T-helper 17 cell (primary cell): ENCODE data around the gene GSG1. TPM values are rescaled to one million over a fixed set of nuclear protein-coding genes. Genes with fewer than 3 reads are reported as not detected.
A peak's percentile ranks its signal among the peaks of the same experiment; 100 is the strongest.

Experiments
- ATAC-seq: fragments of 150-1000 bp; cut with Tn5 transposase; 2 replicates; pipeline ENCODE4 v1.10.0; 2021; ENCODE audit warnings: mild to moderate bottlenecking, moderate library complexity
- DNase-seq, 3 donors: peaks; one replicate each; pipeline versions ENCODE4 v3.0.0 to v3.0.0-alpha.2; 2020 to 2021
- H3K9me3 ChIP-seq: one replicate; pipeline ENCODE4 v1.7.0; 2013; ENCODE audit warnings: low read length, mild to moderate bottlenecking; ENCODE audit not compliant: control insufficient read depth, poor library complexity, severe bottlenecking
- H3K27ac Mint-ChIP-seq: one replicate; pipeline ENCODE4 v1.8.0; 2022; ENCODE audit warnings: mild to moderate bottlenecking, moderate library complexity, mixed read lengths
- H3K27me3 Mint-ChIP-seq: one replicate; pipeline ENCODE4 v1.8.0; 2022; ENCODE audit warnings: mixed read lengths
- H3K36me3 Mint-ChIP-seq: one replicate; pipeline ENCODE4 v1.8.0; 2022; ENCODE audit warnings: low read depth, mixed read lengths
- H3K4me1 Mint-ChIP-seq: one replicate; pipeline ENCODE4 v1.8.0; 2022; ENCODE audit warnings: mild to moderate bottlenecking, mixed read lengths
- H3K4me3 Mint-ChIP-seq: one replicate; pipeline ENCODE4 v1.8.0; 2022; ENCODE audit warnings: mild to moderate bottlenecking, moderate library complexity, mixed read lengths
- total RNA-seq, 4 donors: library from RNA in 2 of 4; stranded (reverse) in 2 of 4; gene quantifications; one replicate each; pipeline ENCODE4 v1.2.3 and lab custom pipeline; 2022 to 2026

Gene GSG1
- total RNA-seq (not detected), total RNA-seq (lab: John Stamatoyannopoulos, UW) (0 to 0.08 reads per million in 2 donors)

DNA sequence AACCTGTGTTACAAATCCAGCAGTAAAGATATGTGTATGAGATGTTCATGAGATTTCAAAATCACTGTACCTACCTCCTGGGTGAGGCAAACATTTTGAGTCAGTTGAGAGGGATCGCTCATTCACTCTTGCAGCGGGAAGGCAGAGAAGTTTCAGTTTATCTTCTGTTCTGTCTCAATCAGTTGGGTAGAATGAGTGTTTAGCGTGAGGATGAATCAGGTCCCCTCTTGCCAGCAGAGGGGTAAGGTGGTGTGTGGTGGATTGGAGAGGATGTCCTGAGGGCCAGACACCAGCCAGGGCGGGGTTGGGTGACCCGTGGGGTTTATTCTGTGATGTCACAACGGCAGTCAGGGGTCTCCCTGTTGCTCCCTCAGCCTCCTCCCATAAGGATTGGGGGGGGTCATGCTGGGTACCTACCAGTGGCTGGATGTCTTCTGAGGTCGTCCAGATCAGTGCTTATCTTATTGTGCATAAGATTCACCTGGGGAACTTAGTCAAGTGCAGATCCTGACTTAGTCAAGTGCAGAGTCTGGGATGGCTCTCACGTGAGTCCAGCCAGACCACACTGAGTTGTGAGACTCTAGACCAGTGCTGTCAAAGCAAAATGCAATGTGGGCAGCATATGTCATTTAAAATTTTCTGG is at the start of gene GSG1:
Gene GSG1 (minus strand): TSS at position 277 of the 643 bp plus-strand sequence. CDS start 155 bp downstream, at position 122.
- no peaks in the 10 kb centered on the region for H3K27me3 Mint-ChIP-seq
- no peak for ATAC-seq
- H3K27ac Mint-ChIP-seq = peak within 1 kb of the TSS; percentile 95
- H3K4me3 Mint-ChIP-seq = peak within 1 kb of the TSS; percentile 86
- peaks cover 2% of the 10 kb centered on the region for H3K36me3 Mint-ChIP-seq
- H3K4me1 Mint-ChIP-seq = peaks cover 36% of the 10 kb centered on the region
- H3K9me3 ChIP-seq = no peaks in the 10 kb centered on the region
- no peak for DNase-seq

GRCh38 chr12:13153180-13153579 is 49.7 kb upstream of the GSG1 start:
- Mint-ChIP-seq H3K4me1 (peaks cover 3% of the 10 kb centered on the region), H3K27me3 (peaks cover 6% of the 10 kb centered on the region), H3K4me3 (no peak overlapping the region), H3K27ac (no peak overlapping the region), H3K36me3 (no peaks in the 10 kb centered on the region)
- no peaks in the 10 kb centered on the region for H3K9me3 ChIP-seq
- no peak for ATAC-seq
- no peak for DNase-seq

DNA sequence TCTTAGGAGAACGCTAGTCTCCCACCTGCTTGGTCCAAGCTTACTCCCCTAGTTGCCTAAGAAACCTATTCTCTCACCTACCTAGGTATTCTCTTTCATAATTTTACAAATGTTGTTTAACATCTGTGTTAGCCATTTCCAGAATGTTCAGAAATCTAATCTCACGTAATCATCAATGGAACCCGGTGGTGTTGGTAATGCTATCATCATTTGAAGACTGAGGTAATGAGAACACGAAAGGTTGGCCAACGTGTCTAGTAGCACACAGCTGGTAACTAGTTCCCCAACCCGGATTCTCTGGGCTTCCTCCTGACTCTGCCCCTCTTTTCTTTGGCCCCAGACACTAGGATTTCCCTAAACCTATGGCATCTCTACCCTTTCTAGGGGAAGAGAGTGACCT is 49.3 kb upstream of the GSG1 start:
- Mint-ChIP-seq H3K27me3 (peaks cover 7% of the 10 kb centered on the region), H3K36me3 (no peaks in the 10 kb centered on the region), H3K4me3 (no peak overlapping the region), H3K4me1 (peaks cover 3% of the 10 kb centered on the region), H3K27ac (no peak overlapping the region)
- DNase-seq = no peak
- ATAC-seq = no peak
- H3K9me3 ChIP-seq = no peaks in the 10 kb centered on the region

GRCh38 chr12:13152281-13152680 is 48.8 kb upstream of the GSG1 start:
- ATAC-seq (no peak), DNase-seq (no peak)
- H3K27me3 Mint-ChIP-seq = peaks cover 6% of the 10 kb centered on the region
- no peak overlapping the region for H3K4me3 Mint-ChIP-seq
- H3K9me3 ChIP-seq = no peaks in the 10 kb centered on the region
- no peak overlapping the region for H3K27ac Mint-ChIP-seq
- peaks cover 3% of the 10 kb centered on the region for H3K4me1 Mint-ChIP-seq
- no peaks in the 10 kb centered on the region for H3K36me3 Mint-ChIP-seq

DNA sequence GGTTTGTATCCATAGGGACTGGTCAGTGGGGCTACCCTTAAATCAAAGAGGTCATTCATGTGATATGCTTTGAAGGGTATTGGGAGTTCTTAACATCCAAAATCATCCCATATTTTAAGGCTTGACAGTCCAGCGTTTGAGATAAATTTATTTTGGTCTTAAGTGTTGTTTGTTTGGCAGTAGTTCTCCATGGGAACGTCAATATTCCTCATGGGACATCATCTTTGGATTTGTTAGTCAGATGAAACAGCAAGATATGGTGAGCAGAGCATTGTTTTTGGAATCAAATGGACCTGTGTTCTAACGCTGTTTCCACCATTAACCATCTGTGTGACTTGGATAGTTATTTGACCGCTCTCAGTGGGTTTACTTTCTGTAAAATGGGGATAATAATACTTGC is 45.9 kb upstream of the GSG1 start:
- Mint-ChIP-seq H3K36me3 (no peaks in the 10 kb centered on the region), H3K4me3 (no peak overlapping the region), H3K27ac (no peak overlapping the region), H3K27me3 (peaks cover 6% of the 10 kb centered on the region), H3K4me1 (peaks cover 8% of the 10 kb centered on the region)
- ATAC-seq (no peak), DNase-seq (no peak)
- no peaks in the 10 kb centered on the region for H3K9me3 ChIP-seq

DNA sequence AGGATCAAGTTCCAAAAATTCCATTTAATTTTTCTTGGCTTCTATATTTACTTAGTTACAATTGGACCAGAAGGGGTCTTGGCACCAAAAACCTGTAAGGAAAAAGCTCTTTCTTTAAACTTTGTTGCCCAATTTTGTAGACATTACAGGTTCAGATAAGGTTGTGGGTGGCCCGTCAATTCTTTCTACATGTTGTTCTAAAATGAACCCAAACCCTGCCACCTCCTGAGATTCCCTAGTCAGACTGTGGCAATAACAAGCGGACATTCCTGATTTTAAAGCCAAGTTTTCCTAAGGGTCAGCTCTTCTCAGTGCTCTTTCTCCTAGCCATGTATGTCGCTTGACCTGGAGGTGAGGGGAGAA is 45.0 kb upstream of the GSG1 start:
- DNase-seq (no peak), ATAC-seq (no peak)
- Mint-ChIP-seq H3K36me3 (no peaks in the 10 kb centered on the region), H3K27ac (no peak overlapping the region), H3K4me3 (no peak overlapping the region), H3K27me3 (peaks cover 6% of the 10 kb centered on the region), H3K4me1 (peaks cover 14% of the 10 kb centered on the region)
- H3K9me3 ChIP-seq = no peaks in the 10 kb centered on the region

DNA sequence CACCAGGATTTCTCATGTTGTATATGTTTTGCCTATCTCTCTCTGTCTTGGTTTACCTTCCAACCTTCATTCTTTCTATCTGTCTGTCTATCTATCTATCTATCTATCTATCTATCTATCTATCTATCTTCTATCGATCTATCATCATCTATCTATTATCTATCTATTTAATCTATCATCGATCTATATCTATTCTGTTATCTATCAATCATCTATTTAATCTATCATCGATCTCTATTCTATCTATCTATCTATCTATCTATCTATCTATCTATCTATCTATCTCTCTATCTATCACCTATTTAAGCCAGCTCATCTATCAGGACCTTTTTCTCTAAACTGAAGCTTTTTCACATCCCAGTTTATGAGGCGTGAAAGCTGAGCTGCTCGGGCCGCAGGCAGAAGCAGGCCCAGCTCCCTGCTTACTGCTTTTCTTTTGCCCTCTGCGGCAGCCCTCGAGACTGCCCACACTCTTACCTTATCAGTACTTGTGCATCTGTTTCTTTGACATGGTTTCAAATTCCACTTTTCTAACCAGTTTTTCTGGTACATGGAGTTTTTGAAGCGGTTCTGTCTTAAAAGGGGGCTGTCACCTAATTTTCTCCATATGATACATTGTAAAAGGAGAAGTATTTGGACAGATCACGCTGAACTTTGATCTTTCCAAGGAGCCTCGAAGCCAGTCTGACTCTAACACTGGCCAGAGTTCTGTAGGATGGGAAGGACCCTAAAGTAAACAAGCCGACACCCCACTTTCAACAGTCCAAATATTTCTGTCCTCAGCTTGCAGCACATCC is 44.4 kb upstream of the GSG1 start:
- Mint-ChIP-seq H3K27ac (no peak overlapping the region), H3K4me3 (no peak overlapping the region), H3K36me3 (no peaks in the 10 kb centered on the region), H3K27me3 (peaks cover 6% of the 10 kb centered on the region), H3K4me1 (peaks cover 14% of the 10 kb centered on the region)
- no peaks in the 10 kb centered on the region for H3K9me3 ChIP-seq
- DNase-seq (no peak), ATAC-seq (no peak)

DNA sequence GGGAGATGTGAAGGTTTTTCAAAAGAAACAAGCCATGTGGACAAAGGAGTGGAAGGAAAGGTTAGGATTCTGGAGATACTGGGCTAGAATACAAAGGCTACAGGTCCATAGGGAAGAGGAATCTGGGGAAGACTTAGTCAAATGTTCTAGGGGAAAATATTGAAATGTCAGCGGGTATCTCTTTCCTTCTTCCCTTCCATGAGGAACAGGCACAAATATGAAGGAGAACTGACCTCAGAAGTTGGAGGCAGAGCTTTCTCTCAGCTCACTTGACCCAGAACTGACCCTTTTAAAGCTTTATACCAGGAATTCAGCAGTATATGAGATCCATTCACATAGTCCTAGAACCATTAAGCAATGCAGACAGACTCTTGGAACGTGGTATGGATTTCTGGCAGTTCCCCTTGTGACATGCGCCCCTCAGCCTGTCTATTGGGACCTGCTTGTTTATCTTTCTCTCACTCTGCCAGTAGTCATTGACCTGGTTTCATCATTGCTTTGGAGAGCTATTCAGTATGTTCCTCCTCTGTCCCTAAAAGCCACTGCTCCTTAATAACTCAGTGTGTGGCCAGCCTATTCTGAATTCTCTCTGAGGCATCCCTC is 43.0 kb upstream of the GSG1 start:
- no peak overlapping the region for H3K27ac Mint-ChIP-seq

GRCh38 chr12:13144266-13144828 is 40.9 kb upstream of the GSG1 start:
- Mint-ChIP-seq H3K4me1 (peaks cover 14% of the 10 kb centered on the region), H3K4me3 (peak overlapping the region; percentile 43), H3K36me3 (no peaks in the 10 kb centered on the region), H3K27ac (peak overlapping the region; percentile 12), H3K27me3 (peaks cover 6% of the 10 kb centered on the region)
- no peaks in the 10 kb centered on the region for H3K9me3 ChIP-seq
- ATAC-seq (peak; percentile 37), DNase-seq (no peak)

More for the DNA sequence above, 43.0 kb upstream of the GSG1 start:
- Mint-ChIP-seq H3K36me3 (no peaks in the 10 kb centered on the region), H3K27me3 (peaks cover 6% of the 10 kb centered on the region), H3K4me1 (peaks cover 14% of the 10 kb centered on the region), H3K4me3 (no peak overlapping the region)
- H3K9me3 ChIP-seq = no peaks in the 10 kb centered on the region
- no peak for DNase-seq
- ATAC-seq = no peak

GRCh38 chr12:13142747-13143146 is 39.3 kb upstream of the GSG1 start:
- Mint-ChIP-seq H3K36me3 (peaks cover 2% of the 10 kb centered on the region), H3K4me1 (peaks cover 14% of the 10 kb centered on the region), H3K27me3 (peaks cover under 1% of the 10 kb centered on the region), H3K4me3 (no peak overlapping the region), H3K27ac (no peak overlapping the region)
- ATAC-seq (no peak), DNase-seq (no peak)
- H3K9me3 ChIP-seq = no peaks in the 10 kb centered on the region

GRCh38 chr12:13141686-13142085 is 38.2 kb upstream of the GSG1 start:
- no peak overlapping the region for H3K4me3 Mint-ChIP-seq
- H3K4me1 Mint-ChIP-seq = peaks cover 14% of the 10 kb centered on the region

DNA sequence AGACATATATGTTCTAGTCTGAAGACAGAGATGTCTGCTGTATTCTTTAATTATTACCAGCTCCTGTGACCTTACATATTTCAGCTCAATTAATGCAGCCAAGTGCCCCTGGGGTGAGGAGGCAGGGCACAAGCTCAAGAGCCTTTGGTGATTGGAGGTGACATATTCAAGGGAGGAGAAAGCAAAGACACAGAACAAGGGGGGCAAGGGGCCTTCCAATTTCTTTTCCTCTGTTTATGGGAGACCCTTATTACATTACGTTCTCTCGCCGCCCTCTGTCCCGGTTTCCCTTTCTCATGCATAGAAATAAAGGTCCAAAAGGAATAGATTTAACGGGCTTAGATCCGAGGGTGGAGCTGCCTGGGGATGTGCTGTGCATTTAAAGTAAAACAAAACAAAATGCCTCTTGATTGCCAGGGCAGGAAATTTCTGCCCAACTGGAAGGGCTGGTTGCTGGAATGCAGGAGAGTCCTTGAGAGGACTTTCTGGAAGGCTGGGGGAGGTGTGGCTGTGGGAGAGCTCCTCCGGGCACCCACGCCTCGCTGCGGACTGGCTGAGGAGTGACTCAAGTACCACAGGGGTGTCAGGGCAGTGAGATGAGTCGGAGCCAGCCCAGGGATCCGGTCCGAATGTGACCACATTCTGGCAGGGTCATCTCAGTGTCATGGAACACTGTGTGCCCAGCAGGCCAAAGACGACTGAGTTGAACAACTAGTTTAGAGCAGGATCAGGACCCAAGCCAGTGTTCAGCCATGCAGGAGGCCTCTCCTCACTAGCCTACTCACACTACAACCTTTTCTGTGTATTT is 32.1 kb upstream of the GSG1 start:
- H3K9me3 ChIP-seq = no peaks in the 10 kb centered on the region
- ATAC-seq = no peak
- DNase-seq = no peak
- peaks cover 5% of the 10 kb centered on the region for H3K36me3 Mint-ChIP-seq
- H3K4me1 Mint-ChIP-seq = peaks cover 6% of the 10 kb centered on the region
- peaks cover 24% of the 10 kb centered on the region for H3K27me3 Mint-ChIP-seq
- H3K27ac Mint-ChIP-seq = no peak overlapping the region
- no peak overlapping the region for H3K4me3 Mint-ChIP-seq

More at GRCh38 chr12:13141686-13142085, 38.2 kb upstream of the GSG1 start:
- Mint-ChIP-seq H3K36me3 (peaks cover 2% of the 10 kb centered on the region), H3K27ac (no peak overlapping the region), H3K27me3 (no peaks in the 10 kb centered on the region)
- no peaks in the 10 kb centered on the region for H3K9me3 ChIP-seq
- DNase-seq (no peak), ATAC-seq (no peak)
